SW 1271 (cell line): ENCODE results near the gene ZNF695.

Source experiments
- DNase-seq, 2 experiments: peaks; one replicate each; lab custom pipeline; 2025; lab: John Stamatoyannopoulos, UW

Gene ZNF695

GRCh38 chr1:246959944-246960693 is 47.7 kb downstream of the ZNF695 start:
- DNase-seq, result no peak

- no peak for DNase-seq
Observed at GRCh38 chr1:246954126-246954525, 53.7 kb downstream of the ZNF695 start.

- DNase-seq, result no peak
Observed at GRCh38 chr1:246951413-246951812, 56.4 kb downstream of the ZNF695 start.

- no peak for DNase-seq
Observed at GRCh38 chr1:246949956-246950355, 57.9 kb downstream of the ZNF695 start.

- no peak for DNase-seq
Observed at GRCh38 chr1:246947255-246947654, 60.6 kb downstream of the ZNF695 start.

- DNase-seq, result no peak
Observed at GRCh38 chr1:246946366-246946765, 61.5 kb downstream of the ZNF695 start.
